Measurements from ENCODE around the gene TRAPPC6A. TPM values are rescaled to one million over a fixed set of nuclear protein-coding genes. Genes with fewer than 3 reads are reported as not detected.

The TRAPPC6A gene
- total and polyA plus RNA-seq, 2 experiments from 2014 or later, result 29.4 to 74.7 TPM

DNA sequence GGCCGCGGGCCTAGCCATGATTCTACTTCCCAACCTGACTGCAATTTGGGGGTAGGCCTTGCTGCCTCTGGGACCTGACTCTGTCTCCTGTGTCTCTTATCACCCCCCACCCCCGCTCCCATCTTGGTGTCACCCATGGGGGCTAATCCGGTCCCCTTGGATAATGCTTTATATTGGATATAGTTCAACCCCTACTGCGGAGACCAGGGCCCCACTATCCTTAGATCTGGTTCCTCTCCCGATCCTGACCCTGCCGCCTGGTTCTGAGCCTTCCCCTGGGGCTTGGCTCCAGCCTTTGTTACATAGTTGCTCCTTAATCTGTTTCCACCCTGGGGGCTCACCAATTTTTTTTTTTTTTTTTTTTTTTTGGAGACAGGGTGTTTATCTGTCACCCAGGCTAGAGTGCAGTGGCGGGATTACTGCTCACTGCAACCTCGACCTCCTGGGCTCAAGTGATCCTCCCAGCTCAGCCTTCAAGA is 1.9 kb upstream of the TRAPPC6A start (continued):
- TF ChIP-seq CTCF (conservative IDR thresholded peaks at IDR 0.05; ENCODE audit: low read depth in 2 of 2) (no peak), STAT1 (IDR thresholded peaks at IDR 0.05; ENCODE audit: unreplicated experiment) (no peak)

- no peak overlapping the region for H3K27ac ChIP-seq (ENCODE audit: low read depth)
- no peaks in the 10 kb centered on the region; the same call in 2 of the 3 replicates for H3K4me1 Mint-ChIP-seq
- no peaks in the 10 kb centered on the region for H3K9me2 ChIP-seq (ENCODE audit: insufficient read depth)
- H3K4me3 Mint-ChIP-seq, result peak overlapping the region; percentile 95
- peaks cover 6% of the 10 kb centered on the region; the same call in 1 of the 2 replicates for H3K27me3 ChIP-seq (ENCODE audit: insufficient read depth)
- H3F3A ChIP-seq (replicated peaks; ENCODE audit: low read depth), result 0 out of 2 replicates have a peak, but pooled peaks cover 4% of the 10 kb centered on the region
- peaks cover 3% of the 10 kb centered on the region; the same call in 1 of the 3 replicates for H3K36me3 Mint-ChIP-seq (ENCODE audit: low read depth)
- no peaks in the 10 kb centered on the region for H3K9me3 Mint-ChIP-seq
- H3K27ac Mint-ChIP-seq, result no peak overlapping the region; the same call in 1 of the 2 replicates
- DNase-seq (ENCODE audit: low spot score), result no peak
- ATAC-seq, result peak; percentile 4
- H4K20me1 ChIP-seq (replicated peaks; ENCODE audit: insufficient read depth), result no peaks in the 10 kb centered on the region
- H3K79me2 ChIP-seq (replicated peaks; ENCODE audit: insufficient read depth), result peaks cover 15% of the 10 kb centered on the region
- H3K4me2 ChIP-seq, result peak overlapping the region; percentile 93
- peaks cover 3% of the 10 kb centered on the region; the same call in 1 of the 2 replicates for H3K4me1 ChIP-seq (ENCODE audit: insufficient read depth)
- H3K36me3 ChIP-seq (ENCODE audit: insufficient read depth), result no peaks in the 10 kb centered on the region
- H3K4me3 ChIP-seq, result peak overlapping the region; percentile 64
- H2AFZ ChIP-seq, result peak overlapping the region; percentile 94
- peaks cover 18% of the 10 kb centered on the region for H3K27me3 Mint-ChIP-seq (ENCODE audit: insufficient read depth, low read depth, poor library complexity)
- no peak for TF ChIP-seq EZH2phosphoT487 (IDR thresholded peaks at IDR 0.05; ENCODE audit: unreplicated experiment)
- no peak for TF ChIP-seq ETS1 (IDR thresholded peaks at IDR 0.05)
- no peak for TF ChIP-seq ZNF462 (CRISPR knock-in tag; IDR thresholded peaks at IDR 0.05)
- TF ChIP-seq EZH2 (IDR thresholded peaks at IDR 0.05; ENCODE audit: low read depth, unreplicated experiment), result no peak
- no peak for TF ChIP-seq ZNF114 (CRISPR knock-in tag; IDR thresholded peaks at IDR 0.05)
- no peak for TF ChIP-seq REST (IDR thresholded peaks at IDR 0.05; ENCODE audit: unreplicated experiment)
- TF ChIP-seq STAT1 (IDR thresholded peaks at IDR 0.05; ENCODE audit: unreplicated experiment), result no peak
- TF ChIP-seq NANOG (IDR thresholded peaks at IDR 0.05; ENCODE audit: borderline replicate concordance), result no peak
Measured at GRCh38 chr19:45179072-45179891, 1.2 kb upstream of the TRAPPC6A start.
